IMR-90 (cell line): Measurements from ENCODE around the gene TBC1D4. TPM values are rescaled to one million over a fixed set of nuclear protein-coding genes. Genes with fewer than 3 reads are reported as not detected.

ENCODE experiments used
- ATAC-seq: fragments of 200-7000 bp; cut with Tn5 transposase; 2 replicates; pipeline ENCODE4 v1.9.1; 2020; ENCODE audit warnings: low read depth, mild to moderate bottlenecking, moderate library complexity
- BruUV-seq: library from RNA; stranded (reverse); fragments of 400-500 nt; replicated peaks from 2 replicates; lab custom pipeline; 2021; lab: Mats Ljungman, UMichigan
- CTCF ChIA-PET: fragments of 300-600 bp; formaldehyde crosslinking; extraction: SDS; loops from one replicate; lab custom pipeline; 2021; ENCODE audit warnings: antibody characterized with exemption; lab: Yijun Ruan, JAX
- POLR2A ChIA-PET: fragments of 300-600 bp; sonication (Branson Sonifier 250); formaldehyde crosslinking; loops from one replicate; lab custom pipeline; 2022; ENCODE audit warnings: antibody characterized with exemption; ENCODE audit not compliant: unreplicated experiment; lab: Charles Lee
- DNase-seq: peaks from one replicate; pipeline ENCODE4 v3.0.0; 2013
- H2AFZ ChIP-seq: replicated peaks from 2 replicates; pipeline ENCODE3; 2013; ENCODE audit warnings: low read length, mild to moderate bottlenecking; ENCODE audit not compliant: poor library complexity
- H2AK5ac ChIP-seq: 2 replicates; pipeline ENCODE4 v1.6.1; 2013; ENCODE audit warnings: low read depth, low read length, inconsistent platforms
- H2AK9ac ChIP-seq: replicated peaks from 2 replicates; pipeline ENCODE3; 2013; ENCODE audit warnings: mild to moderate bottlenecking, low read depth, low read length, moderate library complexity; ENCODE audit not compliant: poor library complexity
- H2BK120ac ChIP-seq: 2 replicates; pipeline ENCODE4 v1.6.1; 2013; ENCODE audit warnings: low read depth, low read length, inconsistent platforms
- H2BK15ac ChIP-seq: 3 replicates; pipeline ENCODE4 v1.6.1; 2013; ENCODE audit warnings: low read depth, low read length, inconsistent platforms
- H2BK20ac ChIP-seq: 2 replicates; pipeline ENCODE4 v1.6.1; 2013; ENCODE audit warnings: low read depth, mild to moderate bottlenecking, inconsistent platforms, low read length, moderate library complexity
- H2BK5ac ChIP-seq: 2 replicates; pipeline ENCODE4 v1.6.1; 2013; ENCODE audit warnings: mild to moderate bottlenecking, low read depth, low read length, inconsistent platforms; ENCODE audit not compliant: poor library complexity, severe bottlenecking
- H3K14ac ChIP-seq: replicated peaks from 2 replicates; pipeline ENCODE4 v1.6.1; 2013; ENCODE audit warnings: low read depth, low read length, inconsistent platforms
- H3K18ac ChIP-seq: 2 replicates; pipeline ENCODE4 v1.6.1; 2013; ENCODE audit warnings: low read depth, low read length, control low read depth
- H3K23ac ChIP-seq: 2 replicates; pipeline ENCODE4 v1.6.1; 2013; ENCODE audit warnings: low read depth, low read length, inconsistent platforms
- H3K27ac ChIP-seq: 2 replicates; pipeline ENCODE4 v1.5.1; 2013; ENCODE audit warnings: mild to moderate bottlenecking, control low read depth, low read length; ENCODE audit not compliant: insufficient read depth
- H3K27me3 ChIP-seq: 2 replicates; pipeline ENCODE4 v1.6.1; 2013; ENCODE audit warnings: low read length; ENCODE audit not compliant: control insufficient read depth, insufficient read depth
- H3K36me3 ChIP-seq: 2 replicates; pipeline ENCODE4 v1.6.1; 2013; ENCODE audit warnings: low read length, mixed read lengths; ENCODE audit not compliant: control insufficient read depth, insufficient read depth
- H3K4ac ChIP-seq: 2 replicates; pipeline ENCODE4 v1.6.1; 2013; ENCODE audit warnings: low read depth, low read length, inconsistent platforms
- H3K4me1 ChIP-seq: 2 replicates; pipeline ENCODE4 v1.6.1; 2013; ENCODE audit warnings: low read length, mixed read lengths; ENCODE audit not compliant: control insufficient read depth, insufficient read depth
- H3K4me2 ChIP-seq: 2 replicates; pipeline ENCODE4 v1.6.1; 2013; ENCODE audit warnings: low read depth, mild to moderate bottlenecking, control low read depth, low read length, moderate library complexity
- H3K4me3 ChIP-seq: 2 replicates; pipeline ENCODE4 v1.5.1; 2013; ENCODE audit warnings: low read depth, mild to moderate bottlenecking, control low read depth, low read length, moderate library complexity; ENCODE audit not compliant: insufficient read depth
- H3K56ac ChIP-seq: 2 replicates; pipeline ENCODE4 v1.6.1; 2013; ENCODE audit warnings: low read length, inconsistent platforms; ENCODE audit not compliant: insufficient read depth; ENCODE audit errors: extremely low read depth
- H3K79me1 ChIP-seq, 2 experiments: 2 replicates each; pipeline ENCODE4 v1.6.1; 2013; ENCODE audit warnings: low read length in 2 of 2, inconsistent platforms in 1 of 2, low read depth in 1 of 2
- H3K9ac ChIP-seq: 2 replicates; pipeline ENCODE4 v1.6.1; 2013; ENCODE audit warnings: low read depth, low read length, control low read depth
- H3K9me1 ChIP-seq: 2 replicates; pipeline ENCODE4 v1.6.1; 2013; ENCODE audit warnings: low read length, inconsistent platforms; ENCODE audit not compliant: insufficient read depth
- H3K9me3 ChIP-seq: 2 replicates; pipeline ENCODE4 v1.6.1; 2013; ENCODE audit warnings: low read length; ENCODE audit not compliant: control insufficient read depth, insufficient read depth
- H4K20me1 ChIP-seq: 2 replicates; pipeline ENCODE4 v1.6.1; 2013; ENCODE audit warnings: low read length, inconsistent platforms; ENCODE audit not compliant: insufficient read depth
- H4K5ac ChIP-seq: 2 replicates; pipeline ENCODE4 v1.6.1; 2013; ENCODE audit warnings: mild to moderate bottlenecking, low read depth, low read length, control low read depth
- H4K8ac ChIP-seq, 2 experiments: 2 replicates each; pipeline ENCODE4 v1.6.1; 2013; ENCODE audit warnings: low read depth in 2 of 2, low read length in 2 of 2, control low read depth in 1 of 2, inconsistent platforms in 1 of 2
- H4K91ac ChIP-seq: 2 replicates; pipeline ENCODE4 v1.6.1; 2013; ENCODE audit warnings: low read depth, low read length, inconsistent platforms; ENCODE audit not compliant: insufficient read depth
- BHLHE40 ChIP-seq: fragments of 150-350 bp; IDR thresholded peaks from 2 replicates; pipeline ENCODE4 v1.6.1; 2016; ENCODE audit warnings: mild to moderate bottlenecking, low read depth, low read length
- CEBPB ChIP-seq: IDR thresholded peaks from 2 replicates; pipeline ENCODE4 v1.6.1; 2012; ENCODE audit warnings: low read depth, low read length, improper control_type of control experiment
- CHD1 ChIP-seq: IDR thresholded peaks from 2 replicates; pipeline ENCODE4 v1.6.1; 2012; ENCODE audit warnings: low read depth, low read length, improper control_type of control experiment
- MAFK ChIP-seq: IDR thresholded peaks from 2 replicates; pipeline ENCODE4 v1.6.1; 2012; ENCODE audit warnings: low read depth, low read length, improper control_type of control experiment
- MAZ ChIP-seq: IDR thresholded peaks from 2 replicates; pipeline ENCODE4 v1.6.1; 2012; ENCODE audit warnings: low read depth, mild to moderate bottlenecking, low read length, improper control_type of control experiment, moderate library complexity, borderline replicate concordance
- MXI1 ChIP-seq: IDR thresholded peaks from 2 replicates; pipeline ENCODE4 v1.6.1; 2012; ENCODE audit warnings: low read depth, mild to moderate bottlenecking, low read length, moderate library complexity, borderline replicate concordance
- POLR2A ChIP-seq: IDR thresholded peaks from 2 replicates; pipeline ENCODE4 v1.6.1; 2012; ENCODE audit warnings: mild to moderate bottlenecking, low read depth, low read length
- RAD21 ChIP-seq: IDR thresholded peaks from 2 replicates; pipeline ENCODE4 v1.6.1; 2012; ENCODE audit warnings: low read length, improper control_type of control experiment
- RCOR1 ChIP-seq: IDR thresholded peaks from 2 replicates; pipeline ENCODE4 v1.6.1; 2012; ENCODE audit warnings: mild to moderate bottlenecking, low read length, improper control_type of control experiment; ENCODE audit not compliant: insufficient replicate concordance
- RFX5 ChIP-seq: IDR thresholded peaks from 2 replicates; pipeline ENCODE4 v1.8.0; 2012; ENCODE audit warnings: low read depth, mild to moderate bottlenecking, low read length, moderate library complexity
- WGBS, 2 experiments: methylation state at CpG; one replicate each; pipeline versions ENCODE4 v1.1.5 to v1.1.7; 2013; ENCODE audit warnings: missing lambda C conversion rate in 2 of 2; ENCODE audit not compliant: insufficient read length in 1 of 2; ENCODE audit errors: extremely low coverage in 2 of 2; 5-methylcytosine and 5-hydroxymethylcytosine counted together
- dilution Hi-C: fragments of 300-500 bp; cut with HindIII; formaldehyde crosslinking; loops from one replicate; pipeline ENCODE4 v1.14.3; 2018; ENCODE audit warnings: low sequenced_read_pairs; ENCODE audit not compliant: unreplicated experiment
- in situ Hi-C: fragments of 300-500 bp; cut with MboI; formaldehyde crosslinking; loops from 3 replicates; pipeline ENCODE4 v1.14.3; 2019; ENCODE audit warnings: low sequenced_read_pairs, inconsistent platforms, mixed read lengths
- intact Hi-C: fragments of 100-400 bp; cut with micrococcal nuclease; formaldehyde crosslinking; loops from 2 replicates; pipeline ENCODE4 v1.10.0; 2022
- polyA plus RNA-seq, 3 experiments: library from polyadenylated mRNA; depleted of rRNA; stranded (reverse); fragments of >200 nt; gene quantifications; 2 replicates each; pipeline ENCODE4 v1.2.3, GENCODE V29; 2012; ENCODE audit warnings: low replicate concordance in 1 of 3
- total RNA-seq: library from RNA; depleted of rRNA; stranded (reverse); fragments of >200 nt; gene quantifications from 2 replicates; pipeline ENCODE4 v1.2.3, GENCODE V29; 2012
- TF ChIP-seq, protein P1 (sequence below): conservative IDR thresholded peaks from 2 replicates; pipeline ENCODE4 v1.5.1; 2012; ENCODE audit warnings: mild to moderate bottlenecking, low read depth, low read length, improper control_type of control experiment
- TF ChIP-seq, protein P2 (sequence below): fragments of 150-350 bp; IDR thresholded peaks from 2 replicates; pipeline ENCODE4 v1.6.1; 2017; ENCODE audit warnings: mild to moderate bottlenecking, antibody characterized with exemption, low read length, low read depth
- TF ChIP-seq, protein P3 (sequence below): fragments of 150-350 bp; IDR thresholded peaks from 2 replicates; pipeline ENCODE4 v1.6.1; 2016; ENCODE audit warnings: low read depth, mild to moderate bottlenecking, low read length, moderate library complexity, borderline replicate concordance

TBC1D4 gene
- total and polyA plus RNA-seq, 2 of the 4 experiments (the other 2 are of a cell fraction), result 7.5 to 22.8 TPM

DNA sequence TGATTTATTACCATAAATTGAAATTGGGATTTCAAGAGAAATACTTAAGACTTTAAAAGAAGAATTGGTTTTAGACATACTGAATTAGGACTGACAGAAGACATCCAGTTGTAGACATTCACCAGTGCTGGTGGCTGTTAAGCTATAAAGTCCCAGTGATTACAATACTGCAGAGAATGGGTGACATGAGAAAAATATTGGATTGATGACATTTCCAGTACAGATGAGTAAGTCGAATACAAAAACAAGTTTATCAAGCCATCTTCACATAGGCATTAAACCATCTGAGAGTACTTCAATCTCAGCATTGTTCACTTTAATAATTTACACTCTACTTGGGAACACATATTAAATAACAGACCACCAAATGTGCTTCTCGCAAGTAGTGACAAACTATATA is 66.8 kb downstream of the TBC1D4 start:
- no peak overlapping the region for H3K9ac ChIP-seq
- H3K4me2 ChIP-seq, result no peak overlapping the region
- no peak overlapping the region for H2BK20ac ChIP-seq
- no CpG with 5 or more reads among the region's 2 CpGs for WGBS, 2 experiments
- H2AK9ac ChIP-seq, result no peak overlapping the region
- H3K9me1 ChIP-seq, result peaks cover 15% of the 10 kb centered on the region
- no peak overlapping the region for H4K91ac ChIP-seq
- CTCF ChIA-PET, result no interaction called here
- no peaks in the 10 kb centered on the region for H4K20me1 ChIP-seq
- no peaks in the 10 kb centered on the region for H3K9me3 ChIP-seq
- no peak; the same call in 1 of the 2 replicates for ATAC-seq
- H3K27me3 ChIP-seq, result no peaks in the 10 kb centered on the region
- H3K18ac ChIP-seq, result no peak overlapping the region
- in situ Hi-C loops, result no loop called here
- no peak for TF ChIP-seq BHLHE40
- no peak for TF ChIP-seq CEBPB
- TF ChIP-seq, protein P1, sequence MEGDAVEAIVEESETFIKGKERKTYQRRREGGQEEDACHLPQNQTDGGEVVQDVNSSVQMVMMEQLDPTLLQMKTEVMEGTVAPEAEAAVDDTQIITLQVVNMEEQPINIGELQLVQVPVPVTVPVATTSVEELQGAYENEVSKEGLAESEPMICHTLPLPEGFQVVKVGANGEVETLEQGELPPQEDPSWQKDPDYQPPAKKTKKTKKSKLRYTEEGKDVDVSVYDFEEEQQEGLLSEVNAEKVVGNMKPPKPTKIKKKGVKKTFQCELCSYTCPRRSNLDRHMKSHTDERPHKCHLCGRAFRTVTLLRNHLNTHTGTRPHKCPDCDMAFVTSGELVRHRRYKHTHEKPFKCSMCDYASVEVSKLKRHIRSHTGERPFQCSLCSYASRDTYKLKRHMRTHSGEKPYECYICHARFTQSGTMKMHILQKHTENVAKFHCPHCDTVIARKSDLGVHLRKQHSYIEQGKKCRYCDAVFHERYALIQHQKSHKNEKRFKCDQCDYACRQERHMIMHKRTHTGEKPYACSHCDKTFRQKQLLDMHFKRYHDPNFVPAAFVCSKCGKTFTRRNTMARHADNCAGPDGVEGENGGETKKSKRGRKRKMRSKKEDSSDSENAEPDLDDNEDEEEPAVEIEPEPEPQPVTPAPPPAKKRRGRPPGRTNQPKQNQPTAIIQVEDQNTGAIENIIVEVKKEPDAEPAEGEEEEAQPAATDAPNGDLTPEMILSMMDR, result no peak
- no peak for TF ChIP-seq POLR2A
- no peak for TF ChIP-seq MXI1
- TF ChIP-seq RAD21, result no peak
- no peak for TF ChIP-seq CHD1
- TF ChIP-seq, protein P2, sequence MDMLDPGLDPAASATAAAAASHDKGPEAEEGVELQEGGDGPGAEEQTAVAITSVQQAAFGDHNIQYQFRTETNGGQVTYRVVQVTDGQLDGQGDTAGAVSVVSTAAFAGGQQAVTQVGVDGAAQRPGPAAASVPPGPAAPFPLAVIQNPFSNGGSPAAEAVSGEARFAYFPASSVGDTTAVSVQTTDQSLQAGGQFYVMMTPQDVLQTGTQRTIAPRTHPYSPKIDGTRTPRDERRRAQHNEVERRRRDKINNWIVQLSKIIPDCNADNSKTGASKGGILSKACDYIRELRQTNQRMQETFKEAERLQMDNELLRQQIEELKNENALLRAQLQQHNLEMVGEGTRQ, result no peak
- TF ChIP-seq MAZ, result no peak
- TF ChIP-seq MAFK, result no peak
- TF ChIP-seq, protein P3, sequence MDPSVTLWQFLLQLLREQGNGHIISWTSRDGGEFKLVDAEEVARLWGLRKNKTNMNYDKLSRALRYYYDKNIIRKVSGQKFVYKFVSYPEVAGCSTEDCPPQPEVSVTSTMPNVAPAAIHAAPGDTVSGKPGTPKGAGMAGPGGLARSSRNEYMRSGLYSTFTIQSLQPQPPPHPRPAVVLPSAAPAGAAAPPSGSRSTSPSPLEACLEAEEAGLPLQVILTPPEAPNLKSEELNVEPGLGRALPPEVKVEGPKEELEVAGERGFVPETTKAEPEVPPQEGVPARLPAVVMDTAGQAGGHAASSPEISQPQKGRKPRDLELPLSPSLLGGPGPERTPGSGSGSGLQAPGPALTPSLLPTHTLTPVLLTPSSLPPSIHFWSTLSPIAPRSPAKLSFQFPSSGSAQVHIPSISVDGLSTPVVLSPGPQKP, result no peak
- no peak for TF ChIP-seq RCOR1
- TF ChIP-seq RFX5, result no peak
- H3K4me3 ChIP-seq, result no peak overlapping the region
- H3K36me3 ChIP-seq, result no peaks in the 10 kb centered on the region
- H2AFZ ChIP-seq, result no peak overlapping the region
- no peak overlapping the region for H4K5ac ChIP-seq
- no peak overlapping the region for H2BK120ac ChIP-seq
- H3K4me1 ChIP-seq, result peaks cover 11% of the 10 kb centered on the region
- H3K27ac ChIP-seq, result no peak overlapping the region
- 0 out of 4 replicates have a peak overlapping the region, but pooled peaks of 1 of the 2 experiments have one; percentile 1 for H4K8ac ChIP-seq
- no peak overlapping the region for H2AK5ac ChIP-seq
- no peak overlapping the region for H2BK15ac ChIP-seq
- dilution Hi-C loops, result no loop called here
- no peak overlapping the region for H3K4ac ChIP-seq
- H3K14ac ChIP-seq, result no peak overlapping the region
- BruUV-seq, result no TSS peak
- intact Hi-C loops, result loop anchor here (5.0 kb wide), 1 partner anchor 33 kb away; no protein-coding TSS in a partner anchor
- no peak overlapping the region for H3K56ac ChIP-seq
- peak overlapping the region; percentile 34 for H2BK5ac ChIP-seq
- no peak overlapping the region for H3K23ac ChIP-seq
- no peak for DNase-seq
- POLR2A ChIA-PET, result no interaction called here
- peaks cover 14 to 20% of the 10 kb centered on the region in 2 experiments for H3K79me1 ChIP-seq
